Ectodermal cell (in vitro differentiated cells): ENCODE measurements around the gene REXO5.

Experiments
- H3K27ac ChIP-seq: 2 replicates; pipeline ENCODE4 v1.7.0; 2013; ENCODE audit warnings: mild to moderate bottlenecking, low read depth, low read length; ENCODE audit not compliant: insufficient read depth, poor library complexity, severe bottlenecking
- H3K27me3 ChIP-seq: 2 replicates; pipeline ENCODE4 v1.7.0; 2013; ENCODE audit warnings: mild to moderate bottlenecking, low read length; ENCODE audit not compliant: insufficient read depth, control insufficient read depth, poor library complexity, severe bottlenecking
- H3K36me3 ChIP-seq: one replicate; pipeline ENCODE4 v1.7.0; 2013; ENCODE audit warnings: low read length; ENCODE audit not compliant: control insufficient read depth, insufficient read depth
- H3K4me1 ChIP-seq: one replicate; pipeline ENCODE4 v1.7.0; 2013; ENCODE audit warnings: low read length; ENCODE audit not compliant: control insufficient read depth, insufficient read depth
- H3K4me3 ChIP-seq: 2 replicates; pipeline ENCODE4 v1.7.0; 2013; ENCODE audit warnings: low read depth, low read length, control low read depth; ENCODE audit not compliant: insufficient read depth
- H3K9me3 ChIP-seq: 2 replicates; pipeline ENCODE4 v1.7.0; 2013; ENCODE audit warnings: mild to moderate bottlenecking, low read length, moderate library complexity; ENCODE audit not compliant: control insufficient read depth
- WGBS, 2 experiments: methylation state at CpG; one replicate each; pipeline ENCODE4 v1.1.7; 2013; ENCODE audit warnings: missing lambda C conversion rate in 2 of 2; 5-methylcytosine and 5-hydroxymethylcytosine counted together

REXO5 gene

DNA sequence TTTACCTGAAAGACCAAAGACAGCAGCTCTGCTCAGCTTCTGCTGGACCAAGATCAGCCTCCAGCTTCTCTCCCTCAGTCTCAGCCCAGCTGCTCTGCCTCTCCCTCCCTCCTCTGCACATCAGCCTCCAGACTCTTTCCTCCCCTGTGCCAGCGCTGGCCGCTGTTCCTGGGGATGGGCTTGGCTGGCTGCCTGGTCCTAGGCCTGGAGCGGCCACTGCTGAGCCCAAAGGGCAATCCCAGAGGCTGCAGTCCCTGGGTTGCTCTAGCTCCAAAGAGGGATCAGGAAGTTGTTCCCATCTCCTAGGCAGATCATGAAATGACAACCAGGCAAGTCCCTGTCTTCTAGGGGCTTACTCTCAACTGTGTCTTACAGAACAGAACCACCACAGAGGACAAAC, 62.6 kb downstream of the REXO5 start:
- Histone ChIP-seq H3K27me3 (no peaks in the 10 kb centered on the region), H3K36me3 (no peaks in the 10 kb centered on the region), H3K27ac (no peak overlapping the region), H3K9me3 (no peaks in the 10 kb centered on the region), H3K4me1 (peaks cover 14% of the 10 kb centered on the region), H3K4me3 (no peak overlapping the region)
- 59 to 60% methylated on average over 3 of the region's 3 CpGs for WGBS, 2 experiments

GRCh38 chr16:20870122-20870820, 63.9 kb downstream of the REXO5 start:
- Histone ChIP-seq H3K27me3 (no peaks in the 10 kb centered on the region), H3K4me1 (peaks cover 14% of the 10 kb centered on the region), H3K4me3 (no peak overlapping the region), H3K9me3 (no peaks in the 10 kb centered on the region), H3K36me3 (no peaks in the 10 kb centered on the region), H3K27ac (no peak overlapping the region)
- WGBS, 2 experiments, result 91 to 96% methylated on average over 2 of the region's 2 CpGs

- Histone ChIP-seq H3K9me3 (no peaks in the 10 kb centered on the region), H3K36me3 (no peaks in the 10 kb centered on the region), H3K4me1 (peaks cover 6% of the 10 kb centered on the region), H3K27me3 (no peaks in the 10 kb centered on the region), H3K4me3 (no peak overlapping the region), H3K27ac (no peak overlapping the region)
- 45 to 48% methylated on average over 2 of the region's 2 CpGs for WGBS, 2 experiments
These were observed 64.9 kb downstream of the REXO5 start for GRCh38 chr16:20871258-20871657.

DNA sequence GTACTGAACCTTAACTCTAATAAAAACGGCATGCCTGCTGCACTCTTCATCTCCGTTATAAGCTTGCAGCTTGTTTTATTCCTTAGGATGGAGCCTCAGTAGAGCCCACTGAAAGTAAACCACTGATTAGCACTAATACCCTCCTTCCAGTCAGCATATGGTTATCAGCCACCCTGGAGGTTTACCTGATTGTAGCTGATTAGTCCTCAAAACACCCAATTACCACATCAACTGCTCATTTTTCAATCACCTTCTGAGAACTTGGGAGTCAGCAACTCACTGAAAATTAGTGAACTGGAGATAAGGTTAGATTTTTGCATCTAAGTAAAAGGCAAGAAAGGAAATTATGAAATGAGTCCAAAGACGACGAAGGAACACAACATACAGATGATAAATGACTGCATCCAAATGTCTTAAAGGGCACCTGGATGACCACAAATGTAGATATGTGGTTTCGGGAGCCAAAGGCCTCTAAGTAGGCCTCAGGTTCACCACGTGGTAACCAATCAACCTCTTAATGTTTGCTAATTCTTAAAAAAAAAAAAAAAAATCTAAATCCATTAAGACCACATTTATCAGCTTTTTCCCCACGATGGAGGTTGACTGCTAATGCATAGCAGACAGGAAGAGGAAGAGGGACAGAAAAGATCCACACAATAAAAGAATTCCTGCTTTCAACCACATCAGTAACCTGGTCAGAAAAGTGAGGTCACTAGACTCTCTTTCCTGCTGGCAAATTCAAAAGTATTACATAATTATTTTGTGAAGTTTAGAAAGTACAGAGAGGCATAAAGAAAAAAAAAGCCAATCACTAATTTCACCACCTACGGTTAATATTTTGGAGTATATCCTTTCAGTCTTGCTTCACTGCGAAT, 65.9 kb downstream of the REXO5 start:
- 94 to 96% methylated on average over 9 of the region's 9 CpGs for WGBS, 2 experiments
- Histone ChIP-seq H3K36me3 (no peaks in the 10 kb centered on the region), H3K9me3 (no peaks in the 10 kb centered on the region), H3K4me3 (no peak overlapping the region), H3K27me3 (no peaks in the 10 kb centered on the region), H3K4me1 (no peaks in the 10 kb centered on the region), H3K27ac (no peak overlapping the region)

DNA sequence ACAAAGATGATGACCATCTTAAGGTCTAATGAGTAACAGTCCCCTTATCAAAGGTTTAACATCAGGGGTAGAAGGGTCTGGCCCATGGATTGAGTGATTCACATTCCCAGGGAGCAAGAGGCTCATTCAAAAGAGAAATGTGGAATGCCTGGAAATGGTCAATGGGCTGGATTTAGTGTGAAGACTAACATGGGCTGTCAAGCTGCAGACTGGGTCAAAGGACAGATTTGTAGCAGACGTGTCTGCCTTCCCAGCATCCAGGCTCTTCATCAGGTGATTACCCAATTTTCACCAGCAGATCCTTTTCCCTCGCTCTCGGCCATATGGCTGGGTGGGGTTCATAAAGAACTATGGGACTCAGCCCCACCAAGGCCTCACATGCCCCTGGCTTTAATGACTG, 67.0 kb downstream of the REXO5 start:
- no peaks in the 10 kb centered on the region for H3K4me1 ChIP-seq
- H3K9me3 ChIP-seq, result no peaks in the 10 kb centered on the region
- no peak overlapping the region for H3K27ac ChIP-seq
- H3K4me3 ChIP-seq, result no peak overlapping the region
- WGBS, 2 experiments, result 89 to 95% methylated on average over 3 of the region's 3 CpGs
- no peaks in the 10 kb centered on the region for H3K27me3 ChIP-seq
- no peaks in the 10 kb centered on the region for H3K36me3 ChIP-seq

DNA sequence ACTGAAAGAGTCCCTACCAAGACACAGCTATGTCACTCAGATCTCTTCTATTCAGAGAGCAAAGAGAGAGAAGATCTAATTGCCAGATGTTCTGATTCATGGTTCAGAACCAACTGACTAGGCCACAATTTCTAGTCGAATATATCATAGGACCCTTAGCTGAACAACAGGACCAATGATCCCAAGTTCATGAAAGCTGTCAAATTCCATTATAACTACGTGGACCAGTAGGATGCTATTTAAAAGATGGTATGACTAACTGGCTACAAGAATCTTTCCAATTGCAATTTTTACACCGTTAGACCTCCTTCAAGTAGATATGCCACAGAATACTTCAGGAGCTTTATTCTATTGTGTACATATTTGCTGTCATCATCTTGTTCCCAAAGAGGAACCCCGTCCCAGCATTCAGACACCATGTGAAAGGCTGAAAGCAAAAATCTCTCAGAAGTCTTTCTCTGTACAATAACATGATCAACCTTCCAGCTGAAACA, 67.8 kb downstream of the REXO5 start:
- H3K9me3 ChIP-seq, result no peaks in the 10 kb centered on the region
- no peaks in the 10 kb centered on the region for H3K36me3 ChIP-seq
- H3K27me3 ChIP-seq, result no peaks in the 10 kb centered on the region
- 91 to 97% methylated on average over 3 to 4 of the region's 4 CpGs for WGBS, 2 experiments
- H3K27ac ChIP-seq, result no peak overlapping the region
- peaks cover 7% of the 10 kb centered on the region for H3K4me1 ChIP-seq
- H3K4me3 ChIP-seq, result no peak overlapping the region

- no peak overlapping the region for H3K4me3 ChIP-seq
- WGBS, 2 experiments, result 90 to 100% methylated on average over 1 of the region's 1 CpG
- H3K4me1 ChIP-seq, result peaks cover 8% of the 10 kb centered on the region
These were observed 69.0 kb downstream of the REXO5 start for GRCh38 chr16:20875355-20875650.

DNA sequence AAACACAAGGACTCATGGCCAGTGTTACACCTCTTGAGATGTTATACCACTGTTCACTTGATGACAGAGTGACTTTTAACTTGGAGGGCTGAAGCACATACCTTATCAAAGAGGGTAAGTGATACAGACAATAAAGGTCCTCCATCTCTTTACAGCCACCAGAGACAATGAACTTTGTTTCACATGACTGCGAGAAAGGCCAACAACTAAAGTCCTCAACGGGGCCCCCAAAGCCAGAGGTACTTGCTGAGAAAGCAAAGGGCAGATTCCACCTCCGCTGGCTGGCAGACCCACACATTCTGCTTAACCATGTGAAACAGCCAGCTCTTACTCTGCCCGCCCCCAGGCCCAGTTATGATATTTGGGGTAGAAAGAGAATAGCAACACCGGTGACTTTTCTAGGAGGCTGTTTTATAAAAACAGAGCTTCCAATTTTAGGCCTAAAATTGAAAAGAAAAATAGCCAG, 72.4 kb downstream of the REXO5 start:
- Histone ChIP-seq H3K36me3 (no peaks in the 10 kb centered on the region), H3K4me1 (peaks cover 8% of the 10 kb centered on the region), H3K27me3 (no peaks in the 10 kb centered on the region), H3K9me3 (no peaks in the 10 kb centered on the region), H3K4me3 (no peak overlapping the region), H3K27ac (no peak overlapping the region)
- 77 to 79% methylated on average over 5 of the region's 5 CpGs for WGBS, 2 experiments

More at GRCh38 chr16:20875355-20875650, 69.0 kb downstream of the REXO5 start:
- Histone ChIP-seq H3K9me3 (no peaks in the 10 kb centered on the region), H3K36me3 (no peaks in the 10 kb centered on the region), H3K27ac (no peak overlapping the region), H3K27me3 (no peaks in the 10 kb centered on the region)

DNA sequence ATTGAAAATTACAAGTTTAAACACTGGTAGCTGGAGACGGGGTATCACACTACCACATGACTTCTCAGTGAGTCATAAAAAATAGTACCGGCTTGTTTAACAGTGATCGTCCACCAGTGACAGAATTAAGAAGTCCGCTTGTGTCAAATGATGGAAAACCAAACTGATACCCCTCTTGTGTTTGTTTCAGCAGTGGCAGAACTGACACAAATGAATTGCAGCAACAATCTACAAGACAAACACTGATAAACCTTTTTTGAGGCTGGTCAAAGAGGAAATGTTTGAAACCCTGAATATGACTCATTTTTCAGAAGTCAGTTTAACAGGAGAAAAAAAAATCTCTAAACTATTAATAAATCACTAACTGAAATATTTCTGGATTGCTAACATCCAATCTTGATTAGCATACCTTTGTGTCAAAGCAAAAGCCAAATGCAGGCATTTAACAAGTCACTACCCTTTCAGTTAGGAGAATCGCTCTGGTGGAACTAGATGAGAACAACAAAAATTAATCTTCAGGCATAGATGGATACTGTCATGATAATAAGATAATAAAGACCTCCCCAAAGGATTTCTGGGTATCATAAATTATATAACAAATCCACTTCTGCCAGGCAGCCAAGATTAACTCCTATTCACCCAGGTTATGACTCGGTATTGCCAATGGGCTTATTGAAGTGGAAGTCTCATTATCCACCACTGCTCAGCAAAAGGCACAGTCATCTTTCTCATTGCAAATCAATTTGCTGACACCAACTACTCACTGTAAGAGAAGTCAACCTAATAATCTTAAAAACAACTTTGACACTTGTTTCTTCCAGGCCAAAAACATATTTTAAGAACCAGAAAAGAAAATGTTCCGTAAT, 73.1 kb downstream of the REXO5 start:
- Histone ChIP-seq H3K4me3 (no peak overlapping the region), H3K27ac (no peak overlapping the region), H3K4me1 (peaks cover 8% of the 10 kb centered on the region), H3K27me3 (no peaks in the 10 kb centered on the region), H3K9me3 (no peaks in the 10 kb centered on the region), H3K36me3 (no peaks in the 10 kb centered on the region)
- WGBS, 2 experiments, result 90 to 92% methylated on average over 7 of the region's 7 CpGs
